Activated CD4-positive, alpha-beta T cell treated with anti-CD3 and anti-CD28 coated beads, Interleukin-2, amount 50 U/mL, for 16 hours (primary cell): Measurements from ENCODE around the gene CRIP3.
"Not testable (repeated sequence)": the region's sequence is repeated elsewhere in the genome, so short reads cannot be mapped to it uniquely, and the experiment has no call there.

Experiments
- DNase-seq: peaks from one replicate; pipeline ENCODE4 v3.0.0-alpha.2; 2020

The CRIP3 gene

GRCh38 chr6:43308101-43308989 lies at the start of gene CRIP3:
Gene CRIP3, minus strand, starts transcription at chr6:43308826. Its CDS starts 34 bp downstream, at chr6:43308792.
- DNase-seq: peak; percentile 36

DNA sequence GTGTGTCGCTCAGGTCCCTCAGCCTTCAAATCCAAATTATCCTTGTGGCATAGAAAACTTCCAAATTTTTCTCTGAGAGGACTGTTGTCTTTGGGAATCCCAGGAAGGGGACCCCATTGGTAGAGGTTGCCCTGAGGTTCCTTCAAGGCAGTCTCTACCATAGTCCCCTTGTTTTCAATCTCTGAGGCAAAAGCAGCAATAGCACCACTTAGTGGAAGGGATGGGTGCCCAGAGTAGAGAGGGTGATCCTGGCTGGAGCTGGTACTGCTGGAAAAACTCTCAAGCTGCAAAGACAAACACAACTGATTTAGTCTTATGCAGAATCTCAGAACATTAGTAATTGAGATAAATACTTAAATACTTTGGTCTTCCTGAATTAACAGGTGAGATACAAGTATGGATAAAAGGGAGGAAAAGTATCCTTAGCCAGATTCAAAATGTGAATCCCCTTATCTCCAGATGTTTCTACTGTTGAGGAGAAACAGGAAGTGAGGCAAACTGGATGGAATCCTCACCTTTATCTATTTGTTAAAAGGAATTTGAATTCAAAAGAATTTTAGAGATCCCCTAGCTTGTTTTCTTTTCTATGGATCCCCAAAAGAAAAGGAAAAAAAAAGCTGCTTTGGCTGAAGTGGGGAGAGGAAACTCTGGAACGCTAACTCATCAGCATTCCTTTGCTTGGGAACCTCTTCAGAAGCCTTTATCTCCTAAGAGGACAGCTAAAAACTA lies 47.4 kb upstream of the CRIP3 start:
- DNase-seq: no peak

DNA sequence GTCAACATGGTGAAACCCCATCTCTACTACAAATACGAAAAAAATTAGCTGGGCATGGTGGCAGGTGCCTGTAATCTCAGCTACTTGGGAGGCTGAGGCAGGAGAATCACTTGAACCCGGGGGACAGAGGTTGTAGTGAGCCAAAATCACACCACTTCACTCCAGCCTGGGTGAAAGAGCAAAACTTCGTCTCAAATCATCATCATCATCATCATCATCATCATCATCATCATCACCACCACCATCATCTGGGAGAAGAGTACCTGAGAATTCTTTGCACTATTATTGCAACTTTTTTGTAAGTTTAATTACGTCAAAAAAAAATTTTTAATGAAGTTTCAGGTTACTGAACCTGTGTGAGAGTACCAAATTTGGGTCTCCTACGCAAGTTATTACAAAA lies 43.3 kb upstream of the CRIP3 start:
- DNase-seq: not testable (repeated sequence)

- no peak for DNase-seq
These were observed 38.8 kb upstream of the CRIP3 start for GRCh38 chr6:43347444-43347843.

DNA sequence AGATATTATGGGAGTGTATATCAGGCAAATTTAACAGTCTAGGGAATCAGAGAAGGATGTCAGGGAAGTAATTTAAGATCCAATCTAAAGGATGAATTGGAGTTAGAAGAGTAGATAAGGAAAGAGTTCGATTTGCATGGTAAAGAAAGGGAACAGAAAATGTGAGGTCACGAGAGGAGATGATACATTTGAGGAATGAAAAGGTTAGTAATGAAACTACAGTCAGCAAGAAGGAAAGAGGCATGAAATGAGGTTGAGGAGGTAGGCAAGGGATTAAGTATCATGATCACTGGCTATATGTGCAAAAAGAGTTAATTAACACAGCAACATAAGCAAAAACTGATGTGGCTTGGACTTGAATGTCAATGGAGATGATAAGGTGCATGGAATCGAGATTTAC lies 38.4 kb upstream of the CRIP3 start:
- DNase-seq: no peak

DNA sequence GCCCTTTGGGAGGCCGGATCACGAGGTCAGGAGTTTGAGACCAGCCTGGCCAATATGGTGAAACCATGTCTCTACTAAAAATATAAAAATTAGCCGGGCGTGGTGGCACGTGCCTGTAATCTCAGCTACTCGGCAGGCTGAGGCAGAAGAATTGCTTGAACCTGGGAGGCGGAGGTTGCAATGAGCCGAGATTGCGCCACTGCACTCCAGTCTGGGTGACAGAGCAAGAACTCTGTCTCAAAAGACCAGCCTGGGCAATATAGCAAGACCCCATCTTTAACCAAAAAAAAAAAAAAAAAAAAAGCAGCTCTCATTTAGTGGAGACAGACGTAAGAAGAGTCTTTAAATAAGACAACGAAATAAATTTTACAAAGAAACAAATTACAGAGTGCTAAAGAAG lies 37.6 kb upstream of the CRIP3 start:
- DNase-seq: not testable (repeated sequence)

DNA sequence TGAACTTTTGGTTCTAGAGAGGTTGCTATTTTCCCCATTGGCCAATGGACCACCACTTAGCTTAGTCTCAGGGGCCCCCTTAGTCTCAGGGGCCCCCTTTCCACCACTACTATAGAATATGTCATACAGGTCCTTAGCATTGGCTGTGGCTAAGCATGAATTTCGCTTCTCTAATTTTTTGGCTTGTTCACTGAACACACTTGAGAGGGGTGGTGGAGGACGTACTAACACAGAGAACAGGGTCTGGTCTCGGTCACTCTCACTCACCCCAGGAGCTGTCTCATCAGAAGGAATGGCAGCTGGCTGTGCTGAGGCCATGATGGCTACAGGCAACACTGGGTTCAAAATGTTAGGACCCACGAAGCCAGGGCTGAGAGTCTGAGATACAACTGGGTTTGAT lies 30.5 kb upstream of the CRIP3 start:
- no peak for DNase-seq

- DNase-seq: no peak
These were observed 29.6 kb upstream of the CRIP3 start for GRCh38 chr6:43338243-43338642.

DNA sequence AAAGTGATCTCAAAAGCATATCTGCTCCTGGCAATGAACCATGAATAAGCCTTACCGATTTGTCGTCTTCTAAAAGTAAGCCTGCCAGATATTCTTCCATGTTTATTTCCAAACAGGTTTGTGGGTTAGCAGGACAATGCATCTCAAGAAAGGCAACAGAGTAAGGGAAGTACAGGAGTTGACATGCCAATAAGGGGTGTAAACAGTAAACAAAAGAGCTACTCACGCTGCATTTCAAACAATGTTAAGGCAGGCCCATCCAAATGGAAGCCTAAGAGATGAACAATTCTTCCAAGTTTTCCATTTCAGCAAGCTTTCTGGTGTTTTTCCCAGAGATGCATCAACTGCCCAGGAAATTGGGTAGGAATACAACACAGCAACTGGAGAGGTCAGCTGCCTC lies 27.8 kb upstream of the CRIP3 start:
- no peak for DNase-seq

GRCh38 chr6:43335469-43335868 lies 26.8 kb upstream of the CRIP3 start:
- no peak for DNase-seq

DNA sequence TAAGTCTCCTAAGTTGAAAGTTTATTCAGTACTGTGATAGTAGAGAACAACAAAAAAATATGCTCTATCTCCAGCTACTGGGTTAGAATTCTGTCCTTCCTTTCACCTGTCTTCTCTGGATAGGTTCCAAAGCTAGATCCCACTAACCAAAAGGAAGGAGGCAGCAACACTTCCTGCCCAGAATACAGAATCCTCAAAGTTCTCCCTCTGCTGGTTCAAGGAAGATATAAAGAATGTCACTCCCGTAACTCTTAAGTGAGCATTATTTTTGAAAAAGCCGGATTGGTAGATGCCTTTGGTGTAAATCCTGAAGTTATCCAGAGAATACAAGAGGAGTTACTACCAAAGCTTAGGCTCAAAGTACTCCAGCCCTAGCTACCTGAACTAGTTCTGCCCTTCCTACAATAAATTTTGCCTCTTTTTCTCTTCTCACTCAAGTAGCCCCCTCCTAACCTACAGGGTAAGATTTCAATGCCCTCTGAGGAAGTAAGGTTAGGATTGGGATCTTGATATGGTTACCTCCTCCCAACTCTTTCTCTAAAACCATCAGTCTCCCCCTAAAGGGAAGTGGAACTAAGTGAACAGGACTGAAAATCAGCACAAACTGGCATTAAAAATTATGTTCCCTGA lies 26.0 kb upstream of the CRIP3 start:
- no peak for DNase-seq

GRCh38 chr6:43331891-43332290 lies 23.3 kb upstream of the CRIP3 start:
- DNase-seq: no peak

GRCh38 chr6:43331470-43331869 lies 22.8 kb upstream of the CRIP3 start:
- DNase-seq: peak; percentile 5

DNA sequence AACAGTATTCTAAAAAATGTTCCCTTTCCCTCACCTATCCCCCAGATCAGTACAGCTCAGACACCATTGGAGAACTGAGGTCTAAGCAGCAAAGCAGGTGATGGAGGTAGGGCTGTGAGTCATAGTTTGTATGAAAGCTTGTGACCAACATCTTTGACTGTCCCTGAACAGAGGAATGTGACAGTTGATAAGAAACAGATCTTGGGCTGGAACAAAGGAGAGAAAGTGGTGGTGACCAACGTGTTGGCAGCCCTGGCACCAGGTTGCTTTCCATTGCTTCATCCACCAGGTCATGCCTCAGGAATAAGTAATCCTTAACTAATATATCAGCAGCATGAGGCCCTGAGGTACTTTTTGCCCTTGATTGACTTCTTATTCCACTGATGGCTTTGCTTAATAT lies 19.9 kb upstream of the CRIP3 start:
- no peak for DNase-seq

- no peak for DNase-seq
These were observed 17.2 kb upstream of the CRIP3 start for GRCh38 chr6:43325876-43326275.

DNA sequence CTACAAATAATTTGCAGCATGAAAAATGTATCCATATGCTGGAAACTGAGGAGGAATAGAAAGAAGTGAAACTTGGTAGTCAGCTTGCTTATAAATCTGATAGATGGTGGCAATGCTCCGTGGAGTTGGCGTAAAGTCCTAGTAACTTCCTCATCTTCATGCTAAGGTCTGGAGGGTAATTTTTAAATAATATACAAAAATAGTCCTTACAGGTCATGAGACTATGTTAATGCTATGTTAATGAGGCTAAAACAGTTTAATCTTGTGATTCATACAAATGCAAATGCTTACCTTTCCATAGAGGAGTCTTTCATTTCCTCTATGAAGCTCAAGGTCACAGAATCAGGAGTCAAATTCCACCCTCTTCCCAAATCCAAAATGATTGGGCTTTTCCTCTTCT lies 9.4 kb upstream of the CRIP3 start:
- DNase-seq: no peak

- DNase-seq: no peak
These were observed 5.2 kb upstream of the CRIP3 start for GRCh38 chr6:43313813-43314212.

DNA sequence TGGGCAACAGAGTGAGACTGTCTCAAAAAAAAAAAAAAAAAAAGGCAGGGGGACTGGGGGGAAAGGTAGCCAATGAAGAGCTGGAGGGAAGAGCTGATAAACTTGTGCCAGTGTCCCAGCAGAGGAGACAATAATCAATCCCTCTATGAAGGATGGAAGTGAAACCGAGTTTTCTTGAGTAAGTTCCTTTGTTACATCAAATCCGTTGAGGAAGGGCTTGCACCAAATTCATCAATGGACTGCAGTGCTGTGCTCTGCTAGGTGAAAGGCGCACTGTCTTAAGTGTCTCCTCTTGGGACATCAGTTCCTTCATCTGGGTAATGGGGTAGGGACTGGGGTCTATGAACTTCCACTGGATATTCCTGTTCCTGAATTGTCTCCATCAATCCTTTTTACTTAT lies 3.0 kb upstream of the CRIP3 start:
- no peak for DNase-seq

- no peak for DNase-seq
These were observed 2.0 kb upstream of the CRIP3 start for GRCh38 chr6:43310624-43311023.

DNA sequence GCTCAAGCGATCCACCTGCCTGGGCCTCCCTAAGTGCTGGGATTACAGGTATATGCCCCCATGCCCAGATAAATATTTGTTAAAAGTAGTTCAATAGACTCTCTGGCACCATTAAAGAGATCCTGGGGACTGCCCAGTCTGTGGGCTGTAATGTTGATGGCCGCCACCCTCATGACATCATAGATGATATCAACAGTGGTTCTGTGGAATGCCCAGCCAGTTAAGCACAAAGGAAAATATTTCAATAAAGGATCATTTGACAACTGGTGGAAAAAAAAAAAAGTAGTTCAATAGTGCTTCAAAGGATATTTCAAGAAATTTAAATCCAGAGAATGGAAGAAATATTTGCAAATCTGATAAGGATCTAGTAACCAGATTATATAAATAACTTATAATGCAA lies 1.5 kb upstream of the CRIP3 start:
- DNase-seq: no peak

GRCh38 chr6:43308990-43309477 lies 408 bp upstream of the CRIP3 start:
- no peak for DNase-seq

- DNase-seq: no peak
These were observed 1.1 kb downstream of the CRIP3 start for GRCh38 chr6:43307451-43308100.

- DNase-seq: no peak
These were observed 2.5 kb downstream of the CRIP3 start for GRCh38 chr6:43306086-43306485.
